Neural crest cell (in vitro differentiated cells): ENCODE measurements around the gene ESPL1. TPM values are rescaled to one million over a fixed set of nuclear protein-coding genes. Genes with fewer than 3 reads are reported as not detected.

Experiments
- DNase-seq: peaks from one replicate; pipeline ENCODE4 v3.0.0; 2021; ENCODE audit warnings: low read depth, mixed read lengths, low spot score
- H3K27ac Mint-ChIP-seq: one replicate; pipeline ENCODE4 v1.8.0; 2021; ENCODE audit warnings: mild to moderate bottlenecking, mixed read lengths; ENCODE audit not compliant: unreplicated experiment
- H3K27me3 Mint-ChIP-seq: 2 replicates; pipeline ENCODE4 v1.8.0; 2021; ENCODE audit warnings: low read depth, mild to moderate bottlenecking, mixed read lengths
- H3K36me3 Mint-ChIP-seq: 2 replicates; pipeline ENCODE4 v1.8.0; 2021; ENCODE audit warnings: low read depth, mild to moderate bottlenecking, mixed read lengths
- H3K4me1 Mint-ChIP-seq: 2 replicates; pipeline ENCODE4 v1.8.0; 2021; ENCODE audit warnings: mixed read lengths
- H3K4me3 Mint-ChIP-seq: one replicate; pipeline ENCODE4 v1.8.0; 2021; ENCODE audit warnings: mild to moderate bottlenecking, mixed read lengths
- H3K9me3 Mint-ChIP-seq: 2 replicates; pipeline ENCODE4 v1.8.0; 2021; ENCODE audit warnings: mixed read lengths
- CTCF ChIP-seq: fragments of 200-600 bp; sonication (generic); conservative IDR thresholded peaks from 2 replicates; pipeline ENCODE4 v1.5.0; 2021; ENCODE audit warnings: antibody characterized with exemption, mild to moderate bottlenecking
- total RNA-seq: library from RNA; stranded (reverse); gene quantifications from 2 replicates; pipeline ENCODE4 v1.2.1, GENCODE V29; 2021

ESPL1 gene
- total RNA-seq, 1 donor from 2014 or later = 65.8 TPM

GRCh38 chr12:53338916-53339315, 70.8 kb downstream of the ESPL1 start:
- peaks cover 15% of the 10 kb centered on the region for H3K27me3 Mint-ChIP-seq
- H3K36me3 Mint-ChIP-seq = no peaks in the 10 kb centered on the region
- DNase-seq = no peak
- H3K4me3 Mint-ChIP-seq = no peak overlapping the region
- H3K9me3 Mint-ChIP-seq = no peaks in the 10 kb centered on the region
- no peak overlapping the region for H3K27ac Mint-ChIP-seq
- no peak for TF ChIP-seq CTCF
- H3K4me1 Mint-ChIP-seq = peaks cover 10% of the 10 kb centered on the region

GRCh38 chr12:53340398-53340797, 72.3 kb downstream of the ESPL1 start:
- H3K4me1 Mint-ChIP-seq = peaks cover 21% of the 10 kb centered on the region

More at GRCh38 chr12:53340398-53340797, 72.3 kb downstream of the ESPL1 start:
- Mint-ChIP-seq H3K9me3 (no peaks in the 10 kb centered on the region), H3K27me3 (peaks cover 18% of the 10 kb centered on the region), H3K27ac (no peak overlapping the region), H3K36me3 (no peaks in the 10 kb centered on the region), H3K4me3 (peak overlapping the region; percentile 13)
- no peak for TF ChIP-seq CTCF
- DNase-seq = no peak

Other genes starting within 250 kb of the ESPL1 start
- gene TNS2, start 218.2 kb upstream of the ESPL1 start, total RNA-seq = 14.2 and 22.8 TPM in 2 replicates
- 8.8 and 11.2 TPM in 2 replicates for gene SPRYD3, start 188.9 kb upstream of the ESPL1 start, total RNA-seq
- gene IGFBP6, start 170.6 kb upstream of the ESPL1 start, total RNA-seq = 0.72 and 0.73 TPM in 2 replicates
- not detected in 2 replicates for gene SOAT2, start 164.8 kb upstream of the ESPL1 start, total RNA-seq
- gene ZNF740, start 87.6 kb upstream of the ESPL1 start, total RNA-seq = 52.7 and 59.6 TPM in 2 replicates
- 22.1 and 26.5 TPM in 2 replicates for gene CSAD, start 87.4 kb upstream of the ESPL1 start, total RNA-seq
- not detected in 2 replicates for gene ITGB7, start 61.0 kb upstream of the ESPL1 start, total RNA-seq
- gene RARG, start 36.1 kb upstream of the ESPL1 start, total RNA-seq = 5.4 and 5.9 TPM in 2 replicates
- gene PFDN5, start 27.2 kb downstream of the ESPL1 start, total RNA-seq = 324 and 326 TPM in 2 replicates
- 67.1 and 72.7 TPM in 2 replicates for gene MYG1, start 31.4 kb downstream of the ESPL1 start, total RNA-seq
- 94.1 and 95.1 TPM in 2 replicates for gene AAAS, start 53.3 kb downstream of the ESPL1 start, total RNA-seq
- gene SP7, start 68.1 kb downstream of the ESPL1 start, total RNA-seq = 0.07 TPM in 1 of 2 replicates, not detected in the other
- gene SP1, start 111.9 kb downstream of the ESPL1 start, total RNA-seq = 88.1 and 96.0 TPM in 2 replicates
- gene AMHR2, start 155.6 kb downstream of the ESPL1 start, total RNA-seq = not detected in 2 replicates
- 82.8 and 89.1 TPM in 2 replicates for gene PRR13, start 173.4 kb downstream of the ESPL1 start, total RNA-seq
- 1,351 and 1,375 TPM in 2 replicates for gene PCBP2, start 183.8 kb downstream of the ESPL1 start, total RNA-seq
- 32.9 and 33.0 TPM in 2 replicates for gene MAP3K12, start 231.2 kb downstream of the ESPL1 start, total RNA-seq
- 66.6 and 73.1 TPM in 2 replicates for gene TARBP2, start 233.0 kb downstream of the ESPL1 start, total RNA-seq
- 0.73 TPM in 1 of 2 replicates, not detected in the other for gene NPFF, start 239.2 kb downstream of the ESPL1 start, total RNA-seq